OCI-LY7 (cell line): ENCODE results near the gene CTNNBL1.

Experiments used
- EZH2phosphoT487 ChIP-seq: fragments of 200-600 bp; sonication (generic); IDR thresholded peaks from 2 replicates; pipeline ENCODE4 v1.6.1; 2018; ENCODE audit warnings: low read depth, borderline replicate concordance, mild to moderate bottlenecking, mixed run types, antibody characterized with exemption, low read length, moderate library complexity, mixed read lengths
- TF ChIP-seq, protein P1 (sequence below): fragments of 200-600 bp; sonication (generic); conservative IDR thresholded peaks from 2 replicates; pipeline ENCODE4 v1.5.1; 2014; ENCODE audit warnings: mild to moderate bottlenecking, antibody characterized with exemption, low read length, moderate library complexity, mixed read lengths

DNA sequence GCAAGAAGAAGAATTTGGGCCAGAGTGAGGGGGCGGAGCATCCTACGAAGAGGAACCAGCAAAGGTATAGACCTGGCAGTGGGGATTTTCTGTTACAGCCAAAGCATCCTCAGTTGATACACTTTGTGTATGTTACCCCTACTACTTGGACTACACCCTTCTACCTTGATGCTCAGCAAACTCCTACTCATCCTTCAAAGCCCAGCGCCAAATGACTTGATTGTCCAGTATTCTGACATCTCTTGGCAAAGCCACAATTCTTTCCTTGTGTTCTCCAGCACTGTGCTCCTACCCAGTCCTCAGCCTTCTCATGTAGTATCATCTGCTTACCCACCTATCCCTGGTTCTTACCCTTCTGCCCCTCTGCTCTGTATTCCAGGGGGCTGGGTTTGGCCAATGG lies 21.7 kb upstream of the CTNNBL1 start:
- TF ChIP-seq, protein P1, sequence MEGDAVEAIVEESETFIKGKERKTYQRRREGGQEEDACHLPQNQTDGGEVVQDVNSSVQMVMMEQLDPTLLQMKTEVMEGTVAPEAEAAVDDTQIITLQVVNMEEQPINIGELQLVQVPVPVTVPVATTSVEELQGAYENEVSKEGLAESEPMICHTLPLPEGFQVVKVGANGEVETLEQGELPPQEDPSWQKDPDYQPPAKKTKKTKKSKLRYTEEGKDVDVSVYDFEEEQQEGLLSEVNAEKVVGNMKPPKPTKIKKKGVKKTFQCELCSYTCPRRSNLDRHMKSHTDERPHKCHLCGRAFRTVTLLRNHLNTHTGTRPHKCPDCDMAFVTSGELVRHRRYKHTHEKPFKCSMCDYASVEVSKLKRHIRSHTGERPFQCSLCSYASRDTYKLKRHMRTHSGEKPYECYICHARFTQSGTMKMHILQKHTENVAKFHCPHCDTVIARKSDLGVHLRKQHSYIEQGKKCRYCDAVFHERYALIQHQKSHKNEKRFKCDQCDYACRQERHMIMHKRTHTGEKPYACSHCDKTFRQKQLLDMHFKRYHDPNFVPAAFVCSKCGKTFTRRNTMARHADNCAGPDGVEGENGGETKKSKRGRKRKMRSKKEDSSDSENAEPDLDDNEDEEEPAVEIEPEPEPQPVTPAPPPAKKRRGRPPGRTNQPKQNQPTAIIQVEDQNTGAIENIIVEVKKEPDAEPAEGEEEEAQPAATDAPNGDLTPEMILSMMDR, result no peak
- TF ChIP-seq EZH2phosphoT487, result no peak
